Measurements from ENCODE around the gene SLC37A1.

The SLC37A1 gene

GRCh38 chr21:42599962-42600361, 86.3 kb downstream of the SLC37A1 start:
- no peak overlapping the region for H3K4me3 ChIP-seq (replicated peaks; ENCODE audit: low read depth, low read length)
- TF ChIP-seq, protein P1, sequence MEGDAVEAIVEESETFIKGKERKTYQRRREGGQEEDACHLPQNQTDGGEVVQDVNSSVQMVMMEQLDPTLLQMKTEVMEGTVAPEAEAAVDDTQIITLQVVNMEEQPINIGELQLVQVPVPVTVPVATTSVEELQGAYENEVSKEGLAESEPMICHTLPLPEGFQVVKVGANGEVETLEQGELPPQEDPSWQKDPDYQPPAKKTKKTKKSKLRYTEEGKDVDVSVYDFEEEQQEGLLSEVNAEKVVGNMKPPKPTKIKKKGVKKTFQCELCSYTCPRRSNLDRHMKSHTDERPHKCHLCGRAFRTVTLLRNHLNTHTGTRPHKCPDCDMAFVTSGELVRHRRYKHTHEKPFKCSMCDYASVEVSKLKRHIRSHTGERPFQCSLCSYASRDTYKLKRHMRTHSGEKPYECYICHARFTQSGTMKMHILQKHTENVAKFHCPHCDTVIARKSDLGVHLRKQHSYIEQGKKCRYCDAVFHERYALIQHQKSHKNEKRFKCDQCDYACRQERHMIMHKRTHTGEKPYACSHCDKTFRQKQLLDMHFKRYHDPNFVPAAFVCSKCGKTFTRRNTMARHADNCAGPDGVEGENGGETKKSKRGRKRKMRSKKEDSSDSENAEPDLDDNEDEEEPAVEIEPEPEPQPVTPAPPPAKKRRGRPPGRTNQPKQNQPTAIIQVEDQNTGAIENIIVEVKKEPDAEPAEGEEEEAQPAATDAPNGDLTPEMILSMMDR (IDR thresholded peaks at IDR 0.05; ENCODE audit: low read length, missing control alignments), result no peak
- no peak for DNase-seq (ENCODE audit: low read depth)

GRCh38 chr21:42601656-42602055, 88.0 kb downstream of the SLC37A1 start:
- no peak overlapping the region for H3K4me3 ChIP-seq (replicated peaks; ENCODE audit: low read depth, low read length)
- TF ChIP-seq, protein P1 (IDR thresholded peaks at IDR 0.05; ENCODE audit: low read length, missing control alignments), result no peak
- no peak for DNase-seq (ENCODE audit: low read depth)

DNA sequence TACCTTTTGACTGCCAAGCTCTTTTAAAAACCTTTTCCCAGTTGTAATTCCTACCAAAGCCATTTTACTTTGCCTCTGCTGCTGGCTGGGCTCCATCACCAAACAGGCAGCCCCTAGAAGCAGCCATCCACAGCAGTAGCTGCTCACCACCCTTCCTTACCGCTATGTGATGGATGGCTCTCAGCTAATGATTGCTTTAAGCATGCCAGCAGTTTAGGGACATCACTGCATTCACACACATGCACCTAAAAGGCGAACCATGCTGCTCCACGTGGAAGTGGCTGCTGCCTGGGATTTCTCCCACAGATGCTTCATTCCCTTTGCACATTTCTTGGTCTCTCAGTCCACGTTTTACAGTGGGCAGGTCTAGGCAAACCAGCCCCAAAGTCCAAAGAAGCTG, 93.5 kb downstream of the SLC37A1 start:
- DNase-seq (ENCODE audit: low read depth), result no peak
- TF ChIP-seq, protein P1 (IDR thresholded peaks at IDR 0.05; ENCODE audit: low read length, missing control alignments), result no peak
- no peak overlapping the region for H3K4me3 ChIP-seq (replicated peaks; ENCODE audit: low read depth, low read length)

GRCh38 chr21:42607525-42608102, 94.0 kb downstream of the SLC37A1 start:
- TF ChIP-seq, protein P1 (IDR thresholded peaks at IDR 0.05; ENCODE audit: low read length, missing control alignments), result no peak

GRCh38 chr21:42608446-42608845, 94.8 kb downstream of the SLC37A1 start:
- H3K4me3 ChIP-seq (replicated peaks; ENCODE audit: low read depth, low read length), result no peak overlapping the region
- DNase-seq (ENCODE audit: low read depth), result no peak
- TF ChIP-seq, protein P1 (IDR thresholded peaks at IDR 0.05; ENCODE audit: low read length, missing control alignments), result no peak

More at GRCh38 chr21:42607525-42608102, 94.0 kb downstream of the SLC37A1 start:
- H3K4me3 ChIP-seq (replicated peaks; ENCODE audit: low read depth, low read length), result no peak overlapping the region
- no peak for DNase-seq (ENCODE audit: low read depth)

- H3K4me3 ChIP-seq (replicated peaks; ENCODE audit: low read depth, low read length), result no peak overlapping the region
- TF ChIP-seq, protein P1 (IDR thresholded peaks at IDR 0.05; ENCODE audit: low read length, missing control alignments), result no peak
- no peak for DNase-seq (ENCODE audit: low read depth)
Observed at GRCh38 chr21:42609811-42610210, 96.2 kb downstream of the SLC37A1 start.

GRCh38 chr21:42611852-42612251, 98.2 kb downstream of the SLC37A1 start:
- no peak overlapping the region for H3K4me3 ChIP-seq (replicated peaks; ENCODE audit: low read depth, low read length)
- no peak for DNase-seq (ENCODE audit: low read depth)
- TF ChIP-seq, protein P1 (IDR thresholded peaks at IDR 0.05; ENCODE audit: low read length, missing control alignments), result no peak

All from fibroblast of pulmonary artery (primary cell).